GM21529 (cell line): ENCODE results near the gene SMS.

Experiments
- ATAC-seq: cut with Tn5 transposase; IDR thresholded peaks from one replicate; pipeline ENCODE4 v1.9.1; 2021; ENCODE audit not compliant: unreplicated experiment

SMS gene

DNA sequence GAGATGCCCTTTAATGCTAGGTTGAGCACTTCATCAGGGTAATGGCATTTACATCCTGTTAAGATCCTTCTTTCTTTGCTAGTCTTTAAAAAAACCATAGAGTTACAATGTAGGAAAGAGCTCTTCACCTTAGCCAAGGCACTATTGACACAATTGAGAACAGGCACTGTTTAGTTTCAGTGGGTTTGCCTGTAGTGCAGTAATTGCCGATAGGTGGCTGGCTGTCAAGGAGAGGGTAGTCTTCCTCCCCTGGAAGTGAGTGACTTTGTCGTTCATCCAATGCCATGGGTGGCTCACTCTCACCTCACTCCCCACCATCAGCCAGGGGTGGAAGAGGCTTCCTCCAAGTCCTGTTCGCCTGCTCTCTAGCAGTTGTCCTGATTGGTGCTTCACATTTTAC is 34.7 kb downstream of the SMS start:
- ATAC-seq: no peak

DNA sequence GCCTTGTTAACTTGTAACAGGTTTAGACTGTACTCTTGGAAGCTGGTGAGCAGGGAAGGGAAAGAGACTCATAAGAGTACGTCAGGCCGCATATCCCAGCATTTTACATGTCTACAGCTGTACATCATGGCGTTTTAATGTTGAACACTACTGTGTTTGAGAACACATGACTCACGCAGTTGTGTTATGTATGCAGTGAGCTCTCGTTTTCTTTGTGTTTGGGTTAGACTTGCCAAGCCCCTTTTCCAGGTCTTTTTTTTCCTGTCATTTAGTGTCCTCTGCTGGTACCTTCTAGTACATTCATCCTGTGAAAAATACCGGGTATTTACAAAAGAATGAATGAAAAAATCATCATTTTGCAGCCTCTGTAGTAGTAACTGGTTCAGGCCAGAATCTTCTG is 35.3 kb downstream of the SMS start:
- ATAC-seq: no peak

DNA sequence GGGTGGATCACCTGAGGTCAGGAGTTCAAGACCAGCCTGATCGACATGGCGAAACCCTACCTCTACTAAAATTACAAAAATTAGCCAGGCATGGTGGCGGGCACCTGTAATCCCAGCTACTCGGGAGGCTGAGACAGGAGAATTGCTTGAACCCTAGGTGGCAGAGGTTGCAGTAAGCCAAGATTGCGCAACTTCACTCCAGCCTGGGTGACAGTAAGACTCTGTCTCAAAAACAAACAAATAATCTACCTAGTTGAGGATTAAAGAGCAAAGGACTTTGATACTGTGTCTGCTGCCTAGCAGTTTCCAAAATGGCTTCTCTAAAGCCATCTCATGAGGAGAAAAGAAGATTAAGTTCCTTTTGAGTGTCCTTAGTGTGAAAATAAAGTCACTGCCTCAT is 37.8 kb downstream of the SMS start:
- ATAC-seq: no peak

GRCh38 chrX:21982311-21982710 is 41.8 kb downstream of the SMS start:
- no peak for ATAC-seq

GRCh38 chrX:21985332-21985777 is 44.8 kb downstream of the SMS start:
- peak; percentile 88 for ATAC-seq

GRCh38 chrX:21986596-21986995 is 46.1 kb downstream of the SMS start:
- ATAC-seq: no peak

- ATAC-seq: no peak
These were observed 48.9 kb downstream of the SMS start for GRCh38 chrX:21989384-21989783.

GRCh38 chrX:21990832-21991231 is 50.3 kb downstream of the SMS start:
- no peak for ATAC-seq

- ATAC-seq: no peak
These were observed 51.0 kb downstream of the SMS start for GRCh38 chrX:21991504-21991903.

DNA sequence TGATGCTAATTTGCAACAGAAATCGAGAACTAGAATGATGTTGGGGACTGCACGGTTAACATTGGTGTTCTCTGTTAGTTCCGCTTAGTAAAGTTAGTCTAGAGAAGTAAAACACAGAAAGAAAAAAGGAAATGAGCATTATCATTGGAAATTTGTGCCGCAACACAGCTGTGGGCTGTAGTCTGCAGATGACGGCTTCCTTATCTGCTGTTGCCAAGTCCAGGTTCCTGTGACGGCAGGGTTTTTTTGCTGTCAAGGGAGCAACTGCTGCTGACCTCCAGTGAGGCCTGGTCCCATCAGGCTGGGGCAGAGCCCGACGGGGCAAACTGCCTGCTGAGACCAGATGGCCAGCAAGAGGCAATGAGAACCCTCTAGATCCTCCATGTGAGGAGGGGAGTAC is 52.8 kb downstream of the SMS start:
- peak; percentile 81 for ATAC-seq

- no peak for ATAC-seq
These were observed 56.5 kb downstream of the SMS start for GRCh38 chrX:21996872-21997455.

DNA sequence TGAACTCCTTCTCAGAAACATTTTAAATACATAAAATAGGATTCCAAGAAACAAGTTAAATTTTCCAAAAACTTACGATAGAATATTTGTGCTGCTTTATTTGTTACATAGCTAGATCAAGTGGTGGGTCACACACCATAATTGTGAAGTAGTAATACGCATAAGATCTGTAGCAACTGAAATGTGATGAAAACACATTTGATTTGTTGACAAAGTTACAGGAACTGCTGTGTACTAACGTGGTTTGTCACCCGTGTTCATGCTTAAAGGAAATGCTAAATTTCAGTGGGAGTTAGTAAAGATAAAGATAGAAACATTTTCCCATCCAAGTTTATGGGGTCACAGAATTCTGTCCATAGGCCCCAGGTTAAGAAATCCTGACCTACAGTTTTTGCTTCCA is 57.5 kb downstream of the SMS start:
- no peak for ATAC-seq

GRCh38 chrX:22004866-22005265 is 64.4 kb downstream of the SMS start:
- no peak for ATAC-seq

DNA sequence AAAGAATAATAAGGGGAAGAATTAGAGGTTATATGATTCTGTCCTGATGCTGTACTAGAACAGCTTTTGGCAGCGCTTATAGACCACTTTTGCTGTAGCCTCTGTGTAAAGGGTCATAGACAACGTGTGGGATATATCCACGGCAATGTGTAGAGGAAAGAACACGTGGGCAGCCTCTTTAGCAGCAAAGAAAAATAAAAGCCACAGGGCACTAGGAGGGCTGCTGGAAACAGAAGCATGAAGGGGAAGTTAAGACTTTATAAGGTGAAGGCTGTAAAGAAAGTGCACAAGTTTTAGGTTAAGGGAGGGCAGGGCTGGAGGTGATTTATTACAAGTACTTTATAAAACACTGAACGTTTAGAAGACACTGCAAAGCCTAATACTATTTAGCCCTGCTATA is 71.5 kb downstream of the SMS start:
- ATAC-seq: no peak

DNA sequence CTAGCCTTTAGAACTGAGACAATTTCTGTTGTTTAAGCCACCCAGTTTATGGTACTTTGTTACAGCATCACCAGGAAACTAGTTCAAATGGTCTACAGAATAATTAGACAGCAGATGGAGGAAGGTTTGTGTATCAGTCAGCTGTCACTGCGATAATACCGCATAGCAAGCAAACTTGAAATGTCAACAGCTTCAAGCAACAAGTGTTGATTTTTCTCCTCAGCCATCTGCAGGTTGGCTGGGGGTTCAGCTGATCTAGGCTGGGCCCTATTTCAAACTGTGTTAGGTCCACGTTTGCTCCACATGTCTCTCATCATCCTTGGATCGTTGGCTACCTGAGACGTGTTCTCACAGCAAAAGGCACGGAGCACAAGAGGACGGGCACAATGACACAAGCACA is 72.4 kb downstream of the SMS start:
- ATAC-seq: no peak

DNA sequence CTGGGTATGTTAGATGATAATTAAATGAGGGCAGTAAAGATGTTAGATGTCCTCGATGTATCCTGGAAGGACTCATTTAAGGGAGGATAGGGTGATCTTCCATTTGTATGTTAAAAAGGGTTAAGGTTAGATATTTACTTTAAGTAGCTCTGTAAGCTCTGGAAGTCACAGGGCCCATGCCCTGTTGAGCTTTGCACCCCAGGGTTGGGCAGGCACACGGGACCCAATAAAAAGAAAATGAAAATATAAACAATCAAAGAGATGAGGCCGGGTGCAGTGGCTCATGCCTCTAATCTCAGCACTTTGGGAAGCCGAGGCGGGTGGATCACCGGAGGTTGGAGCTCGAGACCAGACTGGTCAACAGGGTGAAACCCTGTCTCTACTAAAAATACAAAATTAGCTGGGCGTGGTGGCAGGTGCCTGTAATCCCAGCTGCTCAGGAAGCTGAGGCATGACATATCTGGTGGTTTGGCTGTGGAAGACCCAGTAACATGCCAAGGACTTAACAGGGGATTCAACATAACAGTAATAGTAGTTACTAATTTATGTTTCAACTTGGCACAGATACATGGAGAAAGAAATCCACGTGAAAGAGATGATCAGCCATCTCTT is 74.7 kb downstream of the SMS start:
- no peak for ATAC-seq

- ATAC-seq: no peak
These were observed 81.3 kb downstream of the SMS start for GRCh38 chrX:22021751-22022324.

DNA sequence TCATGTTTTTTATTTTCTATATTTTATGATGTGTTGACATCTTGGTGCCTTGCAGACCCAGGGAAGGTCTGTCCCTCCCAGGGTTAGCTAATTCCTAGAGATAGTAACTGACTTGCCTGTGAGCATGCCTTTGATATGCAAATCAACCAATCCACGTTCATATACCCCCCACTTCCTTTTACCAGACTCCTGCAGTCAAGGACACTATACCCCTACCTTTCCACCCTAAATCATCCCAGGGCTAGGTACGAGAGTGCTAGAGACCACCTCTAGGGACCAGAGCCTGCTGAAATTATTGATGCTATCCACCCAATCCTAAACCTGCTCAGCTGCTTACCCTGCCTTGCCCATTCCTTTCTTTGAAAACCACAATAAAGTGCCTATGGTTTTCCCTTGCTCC is 84.1 kb downstream of the SMS start:
- no peak for ATAC-seq

DNA sequence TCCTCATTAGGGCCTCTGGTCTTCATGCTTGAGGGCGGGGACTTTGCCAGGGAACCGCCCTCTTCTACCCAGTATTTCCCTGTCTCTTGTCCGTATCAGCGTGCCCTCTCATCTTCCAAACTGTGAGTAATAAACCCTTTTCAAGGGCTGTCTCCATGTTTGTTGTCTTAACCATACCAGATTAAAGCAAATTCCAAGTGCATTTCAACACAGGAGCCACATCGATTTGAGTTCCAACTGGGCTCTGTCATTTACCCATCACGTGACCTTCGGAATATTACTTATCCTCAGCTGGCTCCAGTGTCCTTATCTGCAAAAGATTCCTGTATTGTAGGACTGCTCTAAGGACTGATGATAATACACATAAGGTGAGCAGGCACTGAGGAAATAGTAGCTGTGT is 85.2 kb downstream of the SMS start:
- no peak for ATAC-seq

DNA sequence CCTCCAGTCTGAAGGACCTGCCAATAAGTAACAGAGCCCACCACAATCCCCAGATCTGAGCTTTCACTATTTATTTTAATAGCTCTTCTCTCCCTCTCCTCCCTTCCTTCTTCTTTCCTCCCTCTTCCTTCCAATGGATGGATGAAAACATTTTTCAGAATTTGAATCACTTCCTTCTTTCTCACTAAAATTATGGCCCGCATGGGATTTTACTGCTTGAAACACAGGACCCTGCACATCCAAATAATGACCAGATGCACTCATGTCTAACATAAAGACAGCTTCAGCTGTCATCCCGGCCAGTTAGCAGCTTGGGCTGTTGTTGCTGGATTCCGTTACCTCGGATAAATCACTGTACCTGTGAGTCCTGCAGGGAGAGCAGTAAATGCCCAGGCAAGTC is 86.2 kb downstream of the SMS start:
- ATAC-seq: no peak

DNA sequence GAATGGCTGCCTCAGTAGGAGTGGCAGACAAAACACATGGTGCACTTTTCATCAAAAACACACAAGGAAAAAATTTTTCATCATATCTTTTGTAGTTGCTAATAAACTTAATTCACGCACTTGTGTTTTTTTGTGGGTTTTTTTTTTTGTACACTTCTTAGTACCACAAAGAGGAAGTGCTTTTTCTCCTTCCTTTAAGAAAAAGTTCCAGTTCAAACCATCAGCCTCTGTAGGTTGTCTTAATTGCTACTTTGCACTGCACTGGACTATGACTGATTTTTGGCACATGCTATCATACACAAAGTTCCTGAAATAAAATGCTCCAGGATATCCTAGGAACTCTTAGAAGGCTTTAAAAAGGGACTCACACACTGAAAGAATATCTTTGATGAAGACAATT is 91.6 kb downstream of the SMS start, which contains the start of gene PHEX:
TSS of gene PHEX (plus strand) at position 242 of the 400 bp plus-strand sequence. CDS start 681 bp downstream, outside the sequence.
- no peak for ATAC-seq

GRCh38 chrX:22032506-22032905 is 92.0 kb downstream of the SMS start:
- no peak for ATAC-seq

- no peak for ATAC-seq
These were observed 93.3 kb downstream of the SMS start for GRCh38 chrX:22033818-22034217.
